Effector memory CD8-positive, alpha-beta T cell (primary cell): Measurements from ENCODE around the gene AASS.
"Not testable (repeated sequence)": the region's sequence is repeated elsewhere in the genome, so short reads cannot be mapped to it uniquely, and the experiment has no call there.

Experiments used
- ATAC-seq: fragments of 150-1000 bp; cut with Tn5 transposase; replicated peaks from 2 replicates; pipeline ENCODE4 v1.10.0; 2021; ENCODE audit warnings: mild to moderate bottlenecking, moderate library complexity
- DNase-seq, 3 experiments: peaks; one replicate each; pipeline ENCODE4 v3.0.0; 2021
- H3K27ac Mint-ChIP-seq, 2 donors: one replicate each; pipeline ENCODE4 v1.8.0; 2022; ENCODE audit warnings: mild to moderate bottlenecking in 2 of 2, mixed read lengths in 2 of 2, moderate library complexity in 2 of 2
- H3K27me3 Mint-ChIP-seq, 2 donors: one replicate each; pipeline ENCODE4 v1.8.0; 2022; ENCODE audit warnings: mixed read lengths in 2 of 2
- H3K36me3 Mint-ChIP-seq: one replicate; pipeline ENCODE4 v1.8.0; 2022; ENCODE audit warnings: mild to moderate bottlenecking, moderate library complexity, mixed read lengths; ENCODE audit not compliant: insufficient read depth
- H3K4me1 Mint-ChIP-seq, 2 donors: one replicate each; pipeline ENCODE4 v1.8.0; 2022; ENCODE audit warnings: low read depth in 2 of 2, mixed read lengths in 2 of 2
- H3K4me3 Mint-ChIP-seq, 2 donors: one replicate each; pipeline ENCODE4 v1.8.0; 2022; ENCODE audit warnings: mild to moderate bottlenecking in 2 of 2, mixed read lengths in 2 of 2, moderate library complexity in 2 of 2
- H3K9me3 Mint-ChIP-seq, 2 donors: one replicate each; pipeline ENCODE4 v1.8.0; 2022; ENCODE audit warnings: mixed read lengths in 2 of 2

Gene AASS

DNA sequence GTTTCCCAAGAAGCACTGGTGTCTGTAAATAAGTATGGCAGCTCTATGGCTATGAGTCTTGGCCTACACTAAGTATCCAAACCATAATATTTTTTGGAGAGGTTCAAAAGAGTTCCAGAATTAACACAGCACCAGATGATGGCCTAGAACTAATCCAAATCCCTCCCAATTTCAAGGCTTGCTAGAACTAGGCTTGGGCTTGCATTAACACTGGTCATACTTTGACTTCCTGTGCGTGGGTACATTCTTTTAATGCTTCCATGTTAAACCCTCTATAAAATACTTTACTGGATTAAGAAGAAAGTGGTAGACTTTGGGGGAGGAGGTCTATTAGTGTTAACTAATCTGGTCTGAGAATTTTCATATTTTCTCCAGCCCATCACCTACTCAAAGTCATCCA, 3.1 kb downstream of the AASS start:
- H3K4me1 Mint-ChIP-seq: peaks cover 15 to 18% of the 10 kb centered on the region in 2 donors
- DNase-seq: no peak
- peaks cover 18 to 28% of the 10 kb centered on the region in 2 donors for H3K27me3 Mint-ChIP-seq
- H3K27ac Mint-ChIP-seq: no peak overlapping the region
- no peak for ATAC-seq
- H3K36me3 Mint-ChIP-seq: peaks cover 8% of the 10 kb centered on the region
- H3K9me3 Mint-ChIP-seq: no peaks in the 10 kb centered on the region
- H3K4me3 Mint-ChIP-seq: no peak overlapping the region

DNA sequence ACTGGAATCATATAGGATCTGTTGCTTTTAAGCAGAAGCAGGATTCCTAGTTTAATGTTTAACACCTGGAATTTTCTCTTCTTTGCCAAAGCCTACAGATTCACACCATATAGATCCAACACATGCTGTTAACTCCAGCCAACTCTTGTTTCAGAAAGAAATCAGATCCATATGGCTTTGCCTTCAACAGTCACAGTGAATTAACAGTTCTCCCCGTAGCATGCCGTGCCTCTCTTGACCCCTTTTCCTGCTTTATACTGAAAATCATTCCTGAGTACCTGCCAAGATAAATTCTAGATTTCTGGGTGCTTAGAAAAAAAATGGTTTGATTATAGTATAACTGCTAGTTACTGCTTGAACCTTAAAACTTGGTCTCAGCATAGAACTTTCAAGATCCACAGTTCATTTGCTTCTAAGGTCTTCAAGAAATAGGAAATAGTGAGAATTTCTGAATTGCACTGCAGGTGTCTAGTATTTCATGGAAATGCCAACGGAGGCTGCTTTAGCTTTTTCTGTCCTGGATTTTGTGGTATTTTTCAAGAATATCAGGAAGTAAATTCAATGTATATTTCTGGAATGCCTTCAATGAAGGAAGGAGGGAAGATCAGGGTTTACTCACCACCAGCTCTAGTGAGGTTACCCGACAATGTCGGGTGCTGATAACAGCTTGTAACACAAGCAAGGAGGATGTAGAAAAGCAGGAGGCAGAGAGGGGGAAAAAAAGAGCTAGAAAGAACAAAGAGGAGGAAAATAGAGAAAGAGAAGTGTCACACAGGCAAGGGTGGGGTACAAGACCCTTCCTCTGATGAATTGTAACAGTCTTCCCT, 6.6 kb downstream of the AASS start:
- no peak for DNase-seq
- peaks cover 5% of the 10 kb centered on the region for H3K36me3 Mint-ChIP-seq

DNA sequence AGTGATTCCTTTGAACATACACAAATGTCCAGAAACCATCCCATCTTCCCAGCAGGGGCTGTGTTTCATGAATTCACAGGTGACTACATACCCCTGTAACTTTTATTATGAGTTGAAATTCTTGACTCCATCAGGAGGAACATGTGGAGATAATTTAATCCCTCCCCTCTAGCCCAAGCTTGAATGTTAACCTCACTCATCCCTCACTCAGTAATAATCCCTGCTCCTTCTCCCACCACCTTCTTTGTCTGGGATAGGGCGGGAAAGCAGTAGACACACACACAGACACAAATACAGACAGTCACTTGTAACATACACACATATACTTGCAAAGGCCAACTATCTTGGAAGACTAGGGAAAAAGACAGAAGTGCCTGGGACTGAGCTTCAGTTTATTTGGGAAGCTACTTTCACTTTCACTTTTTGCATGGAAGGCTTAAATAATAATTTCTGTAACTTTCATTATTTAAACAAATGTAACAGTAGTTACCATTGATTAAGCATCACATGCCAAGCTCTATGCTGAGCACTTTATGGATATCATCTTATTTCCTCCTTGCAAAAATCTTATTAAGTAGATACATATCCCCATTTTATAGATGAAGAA, 7.3 kb downstream of the AASS start:
- no peak for DNase-seq
- no peak for ATAC-seq
- Mint-ChIP-seq H3K36me3 (peaks cover 2% of the 10 kb centered on the region), H3K27ac (no peak overlapping the region), H3K9me3 (no peaks in the 10 kb centered on the region), H3K4me1 (peaks cover 5 to 13% of the 10 kb centered on the region in 2 donors), H3K4me3 (peak overlapping the region; percentile 30 to 73), H3K27me3 (peaks cover 0 to 7% of the 10 kb centered on the region in 2 donors)

More for the DNA sequence above, 6.6 kb downstream of the AASS start:
- H3K27ac Mint-ChIP-seq: no peak overlapping the region
- peaks cover 0 to 8% of the 10 kb centered on the region in 2 donors for H3K27me3 Mint-ChIP-seq
- H3K9me3 Mint-ChIP-seq: no peaks in the 10 kb centered on the region
- H3K4me1 Mint-ChIP-seq: peaks cover 5 to 13% of the 10 kb centered on the region in 2 donors
- peak overlapping the region; percentile 30 to 73 for H3K4me3 Mint-ChIP-seq
- no peak for ATAC-seq

DNA sequence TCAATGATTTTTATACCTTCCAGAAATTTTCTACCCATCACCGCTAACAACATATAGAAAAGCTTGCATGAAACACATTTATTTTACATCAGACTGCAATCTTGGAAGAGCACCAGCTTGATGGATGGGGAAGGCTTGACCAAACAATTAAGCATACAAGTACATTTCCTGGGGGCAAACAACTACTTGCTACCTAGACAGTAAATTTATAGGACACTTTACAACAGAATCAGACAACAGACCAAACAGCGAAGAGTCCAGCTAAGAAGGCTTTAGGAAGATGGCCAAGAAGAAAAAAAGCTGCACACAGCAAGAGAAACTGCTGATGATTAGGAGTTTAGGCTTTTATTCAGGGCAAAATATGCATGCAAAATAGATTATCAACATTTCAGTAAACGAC, 8.0 kb downstream of the AASS start:
- H3K4me1 Mint-ChIP-seq: peaks cover 5 to 13% of the 10 kb centered on the region in 2 donors
- no peak for DNase-seq
- H3K36me3 Mint-ChIP-seq: peaks cover 2% of the 10 kb centered on the region
- H3K27ac Mint-ChIP-seq: no peak overlapping the region
- H3K4me3 Mint-ChIP-seq: no peak overlapping the region
- no peaks in the 10 kb centered on the region for H3K9me3 Mint-ChIP-seq
- peaks cover 0 to under 1% of the 10 kb centered on the region in 2 donors for H3K27me3 Mint-ChIP-seq
- no peak for ATAC-seq

DNA sequence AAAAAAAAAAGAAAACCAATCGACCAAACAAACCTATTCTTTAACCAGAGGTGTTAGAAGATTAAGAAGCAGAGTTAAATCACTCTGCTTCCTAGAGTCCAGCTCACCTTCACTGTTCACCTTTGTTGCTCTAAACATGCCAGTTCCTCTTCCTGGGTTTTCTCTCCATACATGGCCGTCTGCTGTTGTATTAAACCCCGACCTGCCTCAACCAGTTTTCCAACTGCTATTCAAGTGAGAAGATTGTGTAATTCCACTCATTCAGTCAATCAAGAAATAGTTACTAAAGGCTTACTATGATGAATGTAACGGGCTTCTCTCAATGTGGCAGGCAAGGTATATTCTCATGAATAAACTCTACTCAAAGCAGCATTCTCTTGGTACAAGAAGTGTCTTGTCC, 8.8 kb downstream of the AASS start:
- ATAC-seq (no peak), DNase-seq (no peak)
- H3K27ac Mint-ChIP-seq: no peak overlapping the region
- H3K4me3 Mint-ChIP-seq: no peak overlapping the region
- H3K9me3 Mint-ChIP-seq: no peaks in the 10 kb centered on the region
- H3K36me3 Mint-ChIP-seq: peaks cover 2% of the 10 kb centered on the region
- H3K4me1 Mint-ChIP-seq: peaks cover 5 to 13% of the 10 kb centered on the region in 2 donors
- no peaks in the 10 kb centered on the region for H3K27me3 Mint-ChIP-seq

DNA sequence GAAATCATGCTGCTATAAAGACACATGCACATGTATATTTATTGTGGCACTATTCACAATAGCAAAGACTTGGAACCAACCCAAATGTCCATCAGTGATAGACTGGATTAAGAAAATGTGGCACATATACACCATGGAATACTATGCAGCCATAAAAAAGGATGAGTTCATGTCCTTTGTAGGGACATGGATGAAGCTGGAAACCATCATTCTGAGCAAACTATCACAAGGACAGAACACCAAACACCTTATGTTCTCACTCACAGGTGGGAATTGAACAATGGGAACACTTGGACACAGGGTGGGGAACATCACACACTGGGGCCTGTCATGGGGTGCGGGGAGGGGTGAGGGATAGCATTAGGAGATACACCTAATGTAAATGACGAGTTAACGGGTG, 9.3 kb downstream of the AASS start:
- H3K27me3 Mint-ChIP-seq, H3K4me3 Mint-ChIP-seq, H3K36me3 Mint-ChIP-seq, H3K9me3 Mint-ChIP-seq, DNase-seq, H3K27ac Mint-ChIP-seq, ATAC-seq: not testable (repeated sequence)
- H3K4me1 Mint-ChIP-seq: peaks cover 5 to 13% of the 10 kb centered on the region in 2 donors

DNA sequence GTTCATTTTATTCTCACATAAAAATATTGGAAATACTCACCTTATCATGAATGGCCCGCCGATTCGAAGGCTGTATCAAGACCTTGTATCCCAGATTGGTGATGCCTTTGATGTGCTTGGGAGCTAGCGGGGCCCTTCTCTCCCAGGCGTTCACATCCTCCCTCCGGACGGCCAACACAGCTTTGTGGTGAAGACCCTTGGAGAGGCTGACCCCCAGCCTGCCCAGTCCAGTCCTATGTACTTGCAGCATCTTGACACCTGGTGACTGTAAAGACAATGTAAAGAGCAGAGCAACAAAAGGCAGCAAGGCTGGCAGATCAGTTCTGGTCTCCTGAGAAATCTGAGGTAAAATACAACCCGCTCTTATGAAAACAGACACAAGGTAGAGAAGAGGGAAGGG, 10.6 kb downstream of the AASS start:
- Mint-ChIP-seq H3K4me1 (peaks cover 5 to 13% of the 10 kb centered on the region in 2 donors), H3K27ac (no peak overlapping the region), H3K27me3 (no peaks in the 10 kb centered on the region), H3K4me3 (no peak overlapping the region), H3K9me3 (no peaks in the 10 kb centered on the region), H3K36me3 (peaks cover 2% of the 10 kb centered on the region)
- ATAC-seq (no peak), DNase-seq (no peak)

DNA sequence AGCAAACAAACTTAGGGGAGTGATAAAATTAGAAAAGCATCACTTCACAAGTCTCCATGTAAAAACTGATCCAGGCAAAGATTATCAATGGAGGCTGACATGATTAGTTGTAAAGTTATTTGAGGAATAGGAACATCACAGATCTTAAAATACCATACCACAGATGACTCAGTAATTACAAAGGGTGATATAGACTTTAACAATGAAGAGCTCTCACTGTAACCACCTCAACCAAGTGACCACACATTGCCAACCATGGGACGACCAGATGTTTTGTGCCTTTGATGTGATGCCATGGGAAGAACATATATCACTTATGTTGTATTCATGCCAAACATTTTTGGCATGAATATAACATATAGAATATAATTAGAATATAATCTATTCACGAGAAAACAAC, 11.7 kb downstream of the AASS start:
- ATAC-seq: no peak
- peaks cover 2% of the 10 kb centered on the region for H3K36me3 Mint-ChIP-seq
- peaks cover 0 to 9% of the 10 kb centered on the region in 2 donors for H3K9me3 Mint-ChIP-seq
- no peak overlapping the region for H3K4me3 Mint-ChIP-seq
- no peaks in the 10 kb centered on the region for H3K27me3 Mint-ChIP-seq
- DNase-seq: no peak
- no peak overlapping the region for H3K27ac Mint-ChIP-seq
- peaks cover 3 to 7% of the 10 kb centered on the region in 2 donors for H3K4me1 Mint-ChIP-seq

DNA sequence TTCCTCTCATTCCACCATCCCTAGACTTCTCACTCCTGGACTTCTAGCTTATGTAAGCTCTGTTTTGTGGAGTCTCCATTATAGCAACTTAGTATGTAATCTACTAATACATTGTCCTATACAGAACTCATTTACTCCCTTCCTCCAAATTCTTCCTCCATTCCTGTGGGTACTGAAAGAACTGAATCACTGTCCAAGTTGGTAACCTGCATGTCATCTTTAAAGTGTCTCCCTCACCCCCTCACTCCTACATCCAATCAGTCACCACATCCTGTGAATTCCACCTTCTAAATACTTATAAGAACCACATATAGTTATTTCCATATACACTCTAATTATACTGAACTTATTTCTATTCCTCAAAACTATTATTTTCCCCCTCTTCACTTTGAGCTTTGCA, 20.3 kb downstream of the AASS start:
- H3K9me3 Mint-ChIP-seq: peaks cover 0 to 9% of the 10 kb centered on the region in 2 donors
- H3K27ac Mint-ChIP-seq: no peak overlapping the region
- no peak for ATAC-seq
- DNase-seq: no peak
- no peaks in the 10 kb centered on the region for H3K4me1 Mint-ChIP-seq
- H3K36me3 Mint-ChIP-seq: no peaks in the 10 kb centered on the region
- H3K4me3 Mint-ChIP-seq: no peak overlapping the region
- H3K27me3 Mint-ChIP-seq: no peaks in the 10 kb centered on the region

DNA sequence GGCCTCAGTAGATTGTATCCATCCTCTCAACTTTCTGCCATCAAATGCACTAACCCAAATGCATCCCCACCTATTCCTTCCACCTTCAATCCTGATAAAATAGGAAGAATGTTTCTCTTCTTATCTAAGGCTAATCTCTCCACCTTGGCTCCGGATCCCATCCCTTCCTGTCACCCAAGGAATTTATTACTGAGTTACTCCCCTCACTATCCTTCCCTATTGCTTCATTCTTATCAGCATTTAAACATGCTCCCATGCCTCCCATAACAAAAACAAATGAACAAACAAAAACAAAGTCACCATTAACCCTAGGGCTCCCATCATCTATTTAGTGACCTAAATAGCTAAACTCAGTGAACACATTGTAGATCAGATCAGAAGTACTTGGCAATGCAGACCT, 25.3 kb downstream of the AASS start:
- Mint-ChIP-seq H3K27ac (no peak overlapping the region), H3K4me1 (no peaks in the 10 kb centered on the region), H3K9me3 (peaks cover 0 to 1% of the 10 kb centered on the region in 2 donors), H3K4me3 (no peak overlapping the region), H3K27me3 (no peaks in the 10 kb centered on the region), H3K36me3 (no peaks in the 10 kb centered on the region)
- DNase-seq (no peak), ATAC-seq (no peak)

DNA sequence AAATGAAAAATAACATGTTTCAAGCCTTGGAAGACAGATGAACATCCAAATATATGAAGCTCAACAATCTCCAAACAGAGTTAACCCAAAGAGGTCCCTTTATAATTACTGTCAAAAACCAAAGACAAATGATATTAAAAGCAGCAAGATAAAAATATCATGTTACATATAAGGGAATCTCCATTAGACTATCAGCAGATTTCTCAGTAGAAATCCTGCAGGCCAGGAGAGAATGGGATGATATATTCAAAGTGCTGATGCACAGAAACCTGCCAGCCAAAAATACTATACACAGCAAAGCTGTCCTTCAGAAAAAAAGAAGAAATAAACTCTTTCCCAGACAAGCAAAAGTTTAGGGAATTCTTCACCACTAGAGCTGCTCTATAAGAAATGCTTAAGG, 41.0 kb downstream of the AASS start:
- H3K9me3 Mint-ChIP-seq: peaks cover 10 to 12% of the 10 kb centered on the region in 2 donors
- no peak for DNase-seq
- no peak overlapping the region for H3K4me3 Mint-ChIP-seq
- H3K36me3 Mint-ChIP-seq: no peaks in the 10 kb centered on the region
- no peaks in the 10 kb centered on the region for H3K4me1 Mint-ChIP-seq
- no peaks in the 10 kb centered on the region for H3K27me3 Mint-ChIP-seq
- no peak for ATAC-seq
- no peak overlapping the region for H3K27ac Mint-ChIP-seq

DNA sequence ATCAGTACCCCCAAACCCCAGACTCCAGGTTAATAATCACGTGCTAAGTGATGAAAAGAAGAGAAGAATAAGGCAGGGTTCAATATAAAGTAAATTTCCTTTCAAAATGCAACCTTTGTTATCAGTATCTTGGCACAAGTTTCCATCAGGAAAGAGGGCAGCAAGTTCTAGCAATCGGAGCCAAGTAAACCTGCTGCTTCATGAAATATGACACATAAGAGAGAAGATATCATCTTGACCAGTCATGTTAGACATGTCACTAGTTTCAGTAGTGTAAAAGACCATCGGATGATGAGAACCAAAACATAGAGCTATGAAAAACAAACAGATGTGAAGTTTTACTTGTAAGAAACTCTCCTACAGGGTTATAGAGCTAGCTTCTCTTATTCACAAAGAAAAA, 44.0 kb downstream of the AASS start:
- no peaks in the 10 kb centered on the region for H3K27me3 Mint-ChIP-seq
- H3K4me3 Mint-ChIP-seq: no peak overlapping the region
- DNase-seq (no peak), ATAC-seq (no peak)
- H3K9me3 Mint-ChIP-seq: peaks cover 0 to 6% of the 10 kb centered on the region in 2 donors
- H3K4me1 Mint-ChIP-seq: no peaks in the 10 kb centered on the region
- no peaks in the 10 kb centered on the region for H3K36me3 Mint-ChIP-seq
- no peak overlapping the region for H3K27ac Mint-ChIP-seq

DNA sequence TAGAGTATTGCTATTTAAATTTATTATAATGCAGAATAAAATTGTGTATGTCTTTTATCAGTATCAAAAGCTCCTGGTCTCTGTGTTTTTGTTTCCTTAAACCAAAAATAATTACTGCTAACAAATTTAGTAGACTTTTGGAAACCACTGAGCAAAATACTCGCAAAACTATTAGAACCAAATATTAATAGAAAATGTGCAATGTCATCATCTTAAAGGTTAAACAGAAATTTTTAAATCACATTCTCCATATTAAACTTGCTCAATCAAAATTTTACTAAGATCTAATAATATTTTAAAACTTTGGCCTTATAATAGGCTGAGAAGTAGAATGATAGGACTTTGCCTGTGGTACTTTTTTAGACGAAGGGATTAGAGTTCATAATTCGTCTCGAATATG, 48.4 kb downstream of the AASS start:
- no peak for DNase-seq
- H3K9me3 Mint-ChIP-seq: no peaks in the 10 kb centered on the region
- H3K27ac Mint-ChIP-seq: no peak overlapping the region
- H3K4me3 Mint-ChIP-seq: no peak overlapping the region
- H3K4me1 Mint-ChIP-seq: no peaks in the 10 kb centered on the region
- H3K27me3 Mint-ChIP-seq: no peaks in the 10 kb centered on the region
- no peak for ATAC-seq
- H3K36me3 Mint-ChIP-seq: no peaks in the 10 kb centered on the region

DNA sequence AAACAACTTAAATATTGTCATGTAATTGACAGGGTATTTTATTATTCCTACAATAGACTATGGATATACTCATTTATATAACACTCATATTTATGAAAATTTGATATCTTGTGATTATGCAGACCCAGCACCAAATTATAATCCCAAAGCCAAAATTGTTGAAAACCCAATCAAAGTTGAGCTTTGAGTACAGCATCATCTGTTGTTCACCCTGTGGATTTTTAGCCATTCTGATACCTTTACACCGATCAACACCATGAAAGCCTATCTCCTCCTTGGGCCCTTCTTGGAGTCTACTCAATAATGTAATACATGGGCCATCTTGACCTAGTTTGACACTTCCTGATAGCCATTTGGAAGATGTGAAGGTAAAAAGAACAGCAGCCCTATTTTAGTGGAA, 49.5 kb downstream of the AASS start:
- no peaks in the 10 kb centered on the region for H3K27me3 Mint-ChIP-seq
- no peaks in the 10 kb centered on the region for H3K9me3 Mint-ChIP-seq
- no peak overlapping the region for H3K27ac Mint-ChIP-seq
- ATAC-seq (no peak), DNase-seq (no peak)
- H3K4me1 Mint-ChIP-seq: no peaks in the 10 kb centered on the region
- H3K36me3 Mint-ChIP-seq: no peaks in the 10 kb centered on the region
- H3K4me3 Mint-ChIP-seq: no peak overlapping the region
